Right atrium auricular region (tissue), 2 donors: Measurements from ENCODE around the gene IL17RC. TPM values are rescaled to one million over a fixed set of nuclear protein-coding genes. Genes with fewer than 3 reads are reported as not detected.

ENCODE experiments used
- DNase-seq: peaks from one replicate; pipeline ENCODE4 v3.0.0-alpha.2; 2019; ENCODE audit warnings: low spot score
- H3K27ac ChIP-seq, 2 donors: fragments of 200-600 bp; sonication (generic); 1 replicate in 1 of 2; 2 replicates in 1 of 2; pipeline ENCODE4 v1.5.1; 2016 to 2019
- H3K27me3 ChIP-seq, 2 donors: fragments of 200-600 bp; sonication (generic); one replicate each; pipeline versions ENCODE4 v1.5.1 to v1.6.0; 2017 to 2019
- H3K36me3 ChIP-seq: fragments of 200-600 bp; sonication (generic); one replicate; pipeline ENCODE4 v1.5.1; 2016
- H3K4me1 ChIP-seq, 2 donors: fragments of 200-600 bp; sonication (generic); one replicate each; pipeline versions ENCODE4 v1.5.1 to v1.6.0; 2017 to 2019
- H3K4me3 ChIP-seq, 2 donors: fragments of 200-600 bp; sonication (generic); 1 replicate in 1 of 2; 2 replicates in 1 of 2; pipeline ENCODE4 v1.5.1; 2017 to 2019; ENCODE audit warnings: mild to moderate bottlenecking in 1 of 2, moderate library complexity in 1 of 2
- H3K9me3 ChIP-seq, 2 donors: fragments of 200-600 bp; sonication (generic); one replicate each; pipeline ENCODE4 v1.5.1; 2019
- CTCF ChIP-seq, 2 donors: fragments of 200-600 bp; sonication (generic); IDR thresholded peaks; one replicate each; pipeline ENCODE4 v1.5.1; 2019; ENCODE audit warnings: antibody characterized with exemption in 2 of 2
- total RNA-seq, 2 donors: library from RNA; depleted of rRNA; stranded (reverse); fragments of >200 nt; gene quantifications; one replicate each; pipeline ENCODE4 v1.1.0, GENCODE V29; 2016

The IL17RC gene
- total RNA-seq, 2 donors from 2014 or later = 32.5 to 49.1 TPM

- Histone ChIP-seq H3K9me3 (no peaks in the 10 kb centered on the region), H3K4me1 (peaks cover 0 to 30% of the 10 kb centered on the region in 2 donors), H3K36me3 (peaks cover 41% of the 10 kb centered on the region), H3K27ac (peak overlapping the region; percentile 74 to 90), H3K4me3 (peak overlapping the region in 1 of 2 donors; percentile 31), H3K27me3 (no peaks in the 10 kb centered on the region)
- peak; percentile 91 for DNase-seq
- no peak for TF ChIP-seq CTCF (IDR thresholded peaks at IDR 0.05)
These were observed 60.1 kb downstream of the IL17RC start for GRCh38 chr3:9976721-9977709.

GRCh38 chr3:9978710-9979305 lies 61.9 kb downstream of the IL17RC start:
- Histone ChIP-seq H3K36me3 (peaks cover 23% of the 10 kb centered on the region), H3K4me3 (no peak overlapping the region), H3K27ac (peak overlapping the region; percentile 33 to 90), H3K27me3 (no peaks in the 10 kb centered on the region), H3K9me3 (no peaks in the 10 kb centered on the region), H3K4me1 (peaks cover 0 to 36% of the 10 kb centered on the region in 2 donors)
- no peak for TF ChIP-seq CTCF (IDR thresholded peaks at IDR 0.05)
- DNase-seq = no peak

- TF ChIP-seq CTCF (IDR thresholded peaks at IDR 0.05) = no peak
- Histone ChIP-seq H3K36me3 (peaks cover 25% of the 10 kb centered on the region), H3K4me3 (no peak overlapping the region), H3K27me3 (no peaks in the 10 kb centered on the region), H3K4me1 (peaks cover 0 to 44% of the 10 kb centered on the region in 2 donors), H3K27ac (no peak overlapping the region), H3K9me3 (no peaks in the 10 kb centered on the region)
- DNase-seq = no peak
These were observed 63.4 kb downstream of the IL17RC start for GRCh38 chr3:9980251-9980650.

Other genes with a start within 250 kb of the IL17RC start
- not detected for gene CPNE9, start 213.3 kb upstream of the IL17RC start, total RNA-seq
- gene BRPF1, start 185.4 kb upstream of the IL17RC start, total RNA-seq = 10 to 100 TPM in 1 of 2 donors, 1 to 10 TPM in 1; 8.8 to 15.3 TPM
- 10 to 100 TPM; 10.8 to 12.2 TPM for gene OGG1, start 167.1 kb upstream of the IL17RC start, total RNA-seq
- 10 to 100 TPM; 16.4 to 40.2 TPM for gene CAMK1, start 147.2 kb upstream of the IL17RC start, total RNA-seq
- gene TADA3, start 124.6 kb upstream of the IL17RC start, total RNA-seq = 10 to 100 TPM; 43.6 to 57.3 TPM
- gene ARPC4, start 124.0 kb upstream of the IL17RC start, total RNA-seq = 10 to 100 TPM; 69.0 to 89.6 TPM
- gene TTLL3, start 106.8 kb upstream of the IL17RC start, total RNA-seq = 10 to 100 TPM; 12.2 to 13.1 TPM
- gene RPUSD3, start 73.1 kb upstream of the IL17RC start, total RNA-seq = 10 to 100 TPM; 46.7 to 55.2 TPM
- gene CIDEC, start 36.8 kb upstream of the IL17RC start, total RNA-seq = 10 to 100 TPM in 1 of 2 donors, 1 to 10 TPM in 1; 1.3 to 17.1 TPM
- 10 to 100 TPM; 39.8 to 44.8 TPM for gene JAGN1, start 26.5 kb upstream of the IL17RC start, total RNA-seq
- gene IL17RE, start 14.2 kb upstream of the IL17RC start, total RNA-seq = 1 to 10 TPM in 1 of 2 donors, under 1 TPM in 1; 0.89 to 2.6 TPM
- gene CRELD1, start 16.7 kb downstream of the IL17RC start, total RNA-seq = 10 to 100 TPM; 63.9 to 79.0 TPM
- 1 to 10 TPM; 1.4 to 1.9 TPM for gene PRRT3, start 35.3 kb downstream of the IL17RC start, total RNA-seq
- 100 to 1,000 TPM in 1 of 2 donors, 10 to 100 TPM in 1; 69.8 to 111 TPM for gene EMC3, start 69.7 kb downstream of the IL17RC start, total RNA-seq
- gene FANCD2, start 109.3 kb downstream of the IL17RC start, total RNA-seq = 1 to 10 TPM; 1.7 to 2.0 TPM
- gene FANCD2OS, start 191.2 kb downstream of the IL17RC start, total RNA-seq = not detected
- gene BRK1, start 198.6 kb downstream of the IL17RC start, total RNA-seq = 10 to 100 TPM; 58.3 to 94.3 TPM
- gene VHL, start 224.7 kb downstream of the IL17RC start, total RNA-seq = 10 to 100 TPM; 14.1 to 16.5 TPM
- gene IRAK2, start 247.8 kb downstream of the IL17RC start, total RNA-seq = 1 to 10 TPM; 1.1 to 2.8 TPM